Muscle layer of duodenum (tissue), 2 donors: Measurements from ENCODE around the gene MANSC1.
"Not testable (repeated sequence)": the region's sequence is repeated elsewhere in the genome, so short reads cannot be mapped to it uniquely, and the experiment has no call there.

Experiments
- H3K27ac ChIP-seq: one replicate; pipeline ENCODE4 v1.7.0; 2013; ENCODE audit warnings: mild to moderate bottlenecking, low read length
- H3K27me3 ChIP-seq: one replicate; pipeline ENCODE4 v1.7.0; 2013; ENCODE audit warnings: low read depth, mild to moderate bottlenecking, control low read depth, low read length
- H3K36me3 ChIP-seq, 2 donors: one replicate each; pipeline ENCODE4 v1.7.0; 2013; ENCODE audit warnings: low read length in 2 of 2, control low read depth in 1 of 2, mild to moderate bottlenecking in 1 of 2; ENCODE audit not compliant: insufficient read depth in 2 of 2, control insufficient read depth in 1 of 2
- H3K4me1 ChIP-seq, 2 donors: one replicate each; pipeline ENCODE4 v1.7.0; 2013; ENCODE audit warnings: low read length in 2 of 2, mild to moderate bottlenecking in 2 of 2, control low read depth in 1 of 2, moderate library complexity in 1 of 2; ENCODE audit not compliant: insufficient read depth in 2 of 2, control insufficient read depth in 1 of 2
- H3K4me3 ChIP-seq, 2 donors: one replicate each; pipeline ENCODE4 v1.7.0; 2013; ENCODE audit warnings: low read length in 2 of 2, low read depth in 1 of 2, mild to moderate bottlenecking in 1 of 2
- H3K9me3 ChIP-seq, 2 donors: one replicate each; pipeline ENCODE4 v1.7.0; 2013; ENCODE audit warnings: low read length in 2 of 2, control low read depth in 1 of 2, mild to moderate bottlenecking in 1 of 2; ENCODE audit not compliant: control insufficient read depth in 1 of 2
- donor health status: healthy.

The MANSC1 gene

DNA sequence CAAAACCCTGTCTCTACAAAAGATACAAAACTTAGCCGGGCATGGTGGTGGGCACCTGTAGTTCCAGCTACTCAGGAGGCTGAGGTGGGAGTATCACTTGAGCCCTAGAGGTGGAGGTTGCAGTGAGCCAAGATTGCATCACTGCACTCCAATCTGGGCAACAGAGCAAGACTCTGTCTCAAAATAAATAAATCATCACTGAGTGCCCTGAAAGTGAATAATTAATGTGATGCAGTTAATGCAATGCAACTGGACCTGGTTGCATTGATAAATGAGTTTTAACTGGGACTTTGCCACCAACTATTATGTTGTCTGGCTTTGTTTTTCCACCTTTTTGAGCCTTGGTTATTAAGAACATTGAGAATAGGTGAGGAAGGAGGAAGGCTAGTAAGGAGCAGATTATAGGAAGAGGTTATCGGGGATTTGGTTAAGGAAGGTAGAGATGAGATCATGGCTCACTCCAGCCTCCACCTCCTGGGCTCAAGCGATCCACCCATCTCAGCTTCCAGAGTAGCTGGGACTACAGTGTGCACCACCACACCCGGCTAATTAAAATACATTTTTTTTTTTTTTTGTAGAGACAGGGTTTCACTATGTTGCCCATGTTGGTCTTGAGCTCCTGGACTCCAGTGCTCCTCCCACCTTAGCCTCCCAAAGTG lies 14.9 kb upstream of the MANSC1 start:
- H3K27me3 ChIP-seq: no peaks in the 10 kb centered on the region
- H3K36me3 ChIP-seq: no peaks in the 10 kb centered on the region
- H3K27ac ChIP-seq: no peak overlapping the region
- H3K4me1 ChIP-seq: peaks cover 5 to 10% of the 10 kb centered on the region in 2 donors
- no peak overlapping the region for H3K4me3 ChIP-seq
- no peaks in the 10 kb centered on the region for H3K9me3 ChIP-seq

- H3K4me1 ChIP-seq: peaks cover 0 to 12% of the 10 kb centered on the region in 2 donors
- H3K27ac ChIP-seq: peak overlapping the region; percentile 88
- no peaks in the 10 kb centered on the region for H3K36me3 ChIP-seq
- H3K27me3 ChIP-seq: no peaks in the 10 kb centered on the region
- H3K4me3 ChIP-seq: peak overlapping the region in 1 of 2 donors; percentile 79
- no peaks in the 10 kb centered on the region for H3K9me3 ChIP-seq
Measured at GRCh38 chr12:12358528-12358927, 8.5 kb upstream of the MANSC1 start.

DNA sequence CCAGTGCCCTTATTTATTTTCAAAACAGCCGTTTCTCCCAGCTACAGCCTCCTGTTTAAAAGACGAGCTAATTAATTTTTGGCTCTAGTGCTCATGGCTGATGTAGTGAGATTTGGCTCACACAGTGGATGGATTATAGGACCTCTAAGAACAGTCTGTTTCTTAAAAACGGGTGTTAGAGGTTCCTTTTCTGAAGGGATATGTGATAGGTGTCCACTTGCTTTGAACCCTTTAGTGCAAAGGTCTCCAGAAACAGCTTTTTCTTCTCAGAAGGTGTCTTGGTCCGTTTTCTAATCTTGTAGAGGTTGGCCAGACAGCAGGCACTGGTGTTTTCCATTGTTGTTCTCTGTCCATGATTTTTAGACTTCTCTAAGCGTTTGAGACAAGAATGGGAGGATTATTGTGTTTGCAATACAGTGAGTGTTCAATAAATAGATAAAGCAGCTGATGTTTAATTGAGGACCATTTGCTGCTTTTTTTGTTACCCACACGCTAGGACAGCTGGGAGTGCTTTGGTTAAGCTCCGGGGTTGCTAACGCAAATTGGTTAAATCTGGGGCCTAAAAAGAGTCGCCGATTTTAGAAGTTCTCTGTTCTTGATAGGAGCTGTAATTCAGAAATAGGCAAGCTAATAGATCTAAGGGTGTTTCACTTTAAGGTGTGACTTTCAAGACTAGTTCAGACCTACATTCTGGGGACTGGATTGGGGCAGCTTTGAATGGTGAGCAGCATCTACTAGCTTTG lies 7.8 kb upstream of the MANSC1 start:
- peak overlapping the region; percentile 79 to 91 for H3K4me3 ChIP-seq

DNA sequence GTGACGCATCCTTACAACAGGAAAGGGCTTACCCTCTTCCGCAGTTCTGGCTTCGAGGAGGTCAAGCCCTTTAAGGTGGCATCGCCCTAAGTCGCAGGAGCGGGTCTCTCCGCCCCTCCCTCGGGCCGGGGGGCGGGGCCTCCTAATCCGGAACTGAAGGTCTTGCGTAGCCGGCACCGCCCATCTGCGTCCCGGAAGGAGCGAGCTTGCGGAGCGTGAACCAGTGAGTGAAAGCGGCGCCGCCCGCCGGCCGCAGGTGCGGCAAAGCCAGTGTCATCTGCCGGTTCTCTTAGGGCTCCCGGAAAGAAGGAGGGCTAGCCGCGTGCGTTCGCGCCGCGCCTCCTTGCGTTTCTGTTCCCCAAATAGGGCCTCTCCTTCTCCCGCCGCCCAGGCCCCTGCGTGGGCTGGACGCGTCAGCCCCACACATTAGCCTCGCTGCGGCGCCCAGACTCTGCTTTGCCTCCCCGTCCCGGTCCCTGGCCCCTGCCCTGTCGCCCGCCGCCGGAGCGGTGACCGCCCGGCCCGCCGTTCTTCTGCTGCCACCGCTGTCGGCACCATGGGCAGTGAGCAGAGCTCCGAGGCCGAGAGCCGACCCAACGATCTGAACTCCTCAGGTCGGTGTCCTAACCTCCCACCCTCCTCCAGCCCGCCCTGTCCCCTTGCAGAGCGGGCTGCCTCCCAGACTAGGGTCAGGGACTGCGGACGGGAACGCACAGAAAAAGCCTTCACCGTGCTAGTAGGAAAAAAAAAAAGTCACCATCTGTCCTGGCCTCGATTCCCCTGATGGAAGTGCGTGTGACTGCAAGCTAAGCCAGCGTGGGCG lies 7.1 kb upstream of the MANSC1 start, which contains the start of gene BORCS5:
Gene BORCS5 (plus strand): TSS at position 183 of the 823 bp plus-strand sequence. CDS start 374 bp downstream, at position 557.
- Histone ChIP-seq H3K27me3 (no peaks in the 10 kb centered on the region), H3K4me3 (peak within 1 kb of the TSS; percentile 79 to 91), H3K36me3 (no peaks in the 10 kb centered on the region), H3K27ac (peak within 1 kb of the TSS; percentile 88), H3K4me1 (peaks cover 0 to 12% of the 10 kb centered on the region in 2 donors), H3K9me3 (no peaks in the 10 kb centered on the region)

More for the DNA sequence above, 7.8 kb upstream of the MANSC1 start:
- H3K27ac ChIP-seq: peak overlapping the region; percentile 88
- peaks cover 0 to 12% of the 10 kb centered on the region in 2 donors for H3K4me1 ChIP-seq
- H3K36me3 ChIP-seq: no peaks in the 10 kb centered on the region
- no peaks in the 10 kb centered on the region for H3K9me3 ChIP-seq
- no peaks in the 10 kb centered on the region for H3K27me3 ChIP-seq

DNA sequence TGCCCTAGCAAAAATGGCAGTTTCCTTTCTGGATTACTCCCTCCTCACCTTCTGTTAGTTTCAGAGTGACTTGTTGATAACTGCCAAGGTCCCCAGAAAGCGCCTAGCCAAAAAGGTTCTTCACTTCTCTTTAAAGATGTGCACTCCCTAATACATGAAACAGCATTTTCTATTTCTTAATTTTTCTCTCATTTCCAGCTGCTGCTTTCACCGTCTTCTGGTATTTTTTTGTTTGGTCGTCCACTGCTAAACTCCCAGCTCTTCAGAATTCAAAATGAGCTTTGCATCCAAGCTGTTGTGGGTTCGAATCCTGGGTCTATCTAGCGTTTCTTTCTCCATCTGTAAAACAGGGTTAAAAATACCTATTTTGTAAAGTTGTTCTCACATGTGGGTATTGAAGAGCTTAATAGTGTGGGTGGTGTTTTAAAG lies 6.4 kb upstream of the MANSC1 start:
- no peaks in the 10 kb centered on the region for H3K9me3 ChIP-seq
- no peaks in the 10 kb centered on the region for H3K27me3 ChIP-seq
- no peaks in the 10 kb centered on the region for H3K36me3 ChIP-seq
- H3K4me3 ChIP-seq: peak overlapping the region; percentile 79 to 91
- H3K4me1 ChIP-seq: peaks cover 0 to 12% of the 10 kb centered on the region in 2 donors
- H3K27ac ChIP-seq: peak overlapping the region; percentile 88

GRCh38 chr12:12353807-12354206 lies 3.8 kb upstream of the MANSC1 start:
- Histone ChIP-seq H3K27ac (no peak overlapping the region), H3K36me3 (no peaks in the 10 kb centered on the region), H3K9me3 (no peaks in the 10 kb centered on the region), H3K27me3 (no peaks in the 10 kb centered on the region), H3K4me3 (no peak overlapping the region), H3K4me1 (peaks cover 0 to 20% of the 10 kb centered on the region in 2 donors)

GRCh38 chr12:12353276-12353675 lies 3.2 kb upstream of the MANSC1 start:
- peaks cover 0 to 18% of the 10 kb centered on the region in 2 donors for H3K4me1 ChIP-seq
- no peak overlapping the region for H3K4me3 ChIP-seq
- H3K27ac ChIP-seq: no peak overlapping the region

GRCh38 chr12:12351468-12352185 lies 1.6 kb upstream of the MANSC1 start:
- not testable (repeated sequence) for H3K27ac ChIP-seq, H3K4me3 ChIP-seq, H3K36me3 ChIP-seq, H3K4me1 ChIP-seq, H3K27me3 ChIP-seq, H3K9me3 ChIP-seq

More at GRCh38 chr12:12353276-12353675, 3.2 kb upstream of the MANSC1 start:
- H3K9me3 ChIP-seq: no peaks in the 10 kb centered on the region
- no peaks in the 10 kb centered on the region for H3K27me3 ChIP-seq
- H3K36me3 ChIP-seq: no peaks in the 10 kb centered on the region

DNA sequence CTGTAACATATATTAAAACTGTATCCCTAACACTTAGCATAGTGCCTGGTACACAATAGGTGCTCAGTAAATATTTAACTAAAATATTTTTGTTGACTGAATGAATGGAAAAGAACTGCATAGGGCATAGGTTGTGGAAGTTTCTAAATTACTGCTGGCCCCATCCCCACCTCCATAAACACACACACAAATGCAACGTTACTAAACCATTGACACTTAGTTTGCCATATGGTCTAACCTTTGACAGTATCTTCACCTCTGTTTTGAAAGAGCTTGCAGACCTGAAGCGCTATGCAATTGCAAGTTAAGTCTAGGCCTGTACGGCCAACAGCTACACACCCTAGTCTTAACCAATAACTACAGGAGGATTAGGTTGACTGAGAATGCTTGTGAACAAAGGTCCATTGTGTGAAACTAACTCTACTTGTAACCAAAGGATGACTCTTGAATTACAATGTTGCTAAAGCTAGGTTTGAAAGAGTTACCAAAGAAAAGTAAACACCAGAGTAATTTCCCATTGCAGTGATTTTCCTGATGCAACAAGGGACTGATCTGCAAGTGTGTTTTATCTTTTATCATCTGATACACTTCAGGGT lies 924 bp upstream of the MANSC1 start:
- H3K4me3 ChIP-seq: no peak overlapping the region
- H3K36me3 ChIP-seq: no peaks in the 10 kb centered on the region
- H3K27ac ChIP-seq: peak overlapping the region; percentile 21

DNA sequence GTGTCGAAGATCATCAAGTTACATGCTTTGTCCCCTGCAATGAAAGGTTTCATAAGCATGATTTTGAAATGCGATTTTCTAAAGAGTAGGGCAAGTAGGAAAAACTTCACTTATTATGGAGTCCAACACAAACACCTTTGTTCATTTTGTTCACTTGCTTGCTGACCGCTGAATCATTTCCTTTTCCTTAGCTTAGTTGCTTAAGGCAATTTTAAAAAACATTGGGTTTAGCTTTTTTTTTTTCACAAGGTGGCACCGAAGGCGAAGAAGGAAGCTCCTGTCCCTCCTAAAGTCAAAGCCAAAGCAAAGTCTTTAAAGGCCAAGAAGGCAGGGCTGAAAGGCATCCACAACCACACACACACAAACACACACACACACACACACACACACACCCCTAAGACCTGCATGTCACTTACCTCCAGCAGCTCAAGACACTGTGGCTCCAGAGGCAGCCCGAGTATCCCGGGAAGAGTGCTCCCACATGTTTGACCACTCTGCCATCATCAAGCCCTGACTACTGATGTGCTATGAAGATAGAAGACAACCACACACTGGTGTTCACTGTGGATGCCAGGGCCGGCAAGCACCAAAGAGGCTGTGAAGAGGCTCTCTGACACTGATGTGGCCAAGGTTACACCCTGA lies 11.4 kb downstream of the MANSC1 start:
- no peak overlapping the region for H3K4me3 ChIP-seq
- peaks cover 0 to 21% of the 10 kb centered on the region in 2 donors for H3K36me3 ChIP-seq
- H3K9me3 ChIP-seq: no peaks in the 10 kb centered on the region
- peaks cover 0 to 1% of the 10 kb centered on the region in 2 donors for H3K4me1 ChIP-seq
- no peaks in the 10 kb centered on the region for H3K27me3 ChIP-seq
- peak overlapping the region; percentile 54 for H3K27ac ChIP-seq

More for the DNA sequence above, 924 bp upstream of the MANSC1 start:
- H3K9me3 ChIP-seq: no peaks in the 10 kb centered on the region
- H3K27me3 ChIP-seq: no peaks in the 10 kb centered on the region
- H3K4me1 ChIP-seq: peaks cover 0 to 10% of the 10 kb centered on the region in 2 donors
